ENCODE results near the gene PKN2.

GRCh38 chr1:88648706-88649105 lies 35.4 kb upstream of the PKN2 start:
- no peak for TF ChIP-seq RFX5 (IDR thresholded peaks at IDR 0.05; ENCODE audit: low read depth, low read length)
- no peak for TF ChIP-seq CTCF (IDR thresholded peaks at IDR 0.05 in 2 of 3, conservative IDR thresholded peaks at IDR 0.05 in 1 of 3; ENCODE audit: insufficient read depth in 2 of 3, low read depth in 1 of 3, low read length in 3 of 3)
- TF ChIP-seq POLR2A (conservative IDR thresholded peaks at IDR 0.05) = no peak
- TF ChIP-seq KDM1A (IDR thresholded peaks at IDR 0.05) = no peak
- no peak for TF ChIP-seq POLR2AphosphoS5 (IDR thresholded peaks at IDR 0.05; ENCODE audit: control insufficient read depth, insufficient read depth, low read depth, low read length)
- TF ChIP-seq ZNF184 (CRISPR knock-in tag; IDR thresholded peaks at IDR 0.05) = no peak
- TF ChIP-seq NR2C2 (CRISPR knock-in tag; IDR thresholded peaks at IDR 0.05) = no peak
- TF ChIP-seq NR2C2 (tag; IDR thresholded peaks at IDR 0.05) = no peak
- no peak for TF ChIP-seq EZH2 (IDR thresholded peaks at IDR 0.05; ENCODE audit: borderline replicate concordance, low read depth, low read length)
- no peak for TF ChIP-seq MXI1 (IDR thresholded peaks at IDR 0.05; ENCODE audit: low read depth, low read length)
- no peak for TF ChIP-seq ZNF316 (IDR thresholded peaks at IDR 0.05)
- no peak for TF ChIP-seq FOXP4 (CRISPR knock-in tag; IDR thresholded peaks at IDR 0.05; ENCODE audit: borderline replicate concordance)
- TF ChIP-seq ZNF3 (CRISPR knock-in tag; IDR thresholded peaks at IDR 0.05) = no peak
- no peak for TF ChIP-seq NFIC (IDR thresholded peaks at IDR 0.05)

Data from K562 (cell line).